K562 (cell line): ENCODE measurements around the gene USP49. TPM values are rescaled to one million over a fixed set of nuclear protein-coding genes. Genes with fewer than 3 reads are reported as not detected.
A peak's percentile ranks its signal among the peaks of the same experiment; 100 is the strongest.

Source experiments
- CBX5 ChIP-seq: IDR thresholded peaks from 2 replicates; pipeline ENCODE4 v1.6.1; 2014; ENCODE audit warnings: low read depth, borderline replicate concordance
- CC2D1A ChIP-seq: fragments of 450-650 bp; IDR thresholded peaks from 2 replicates; pipeline ENCODE4 v1.6.1; 2017; ENCODE audit warnings: mild to moderate bottlenecking
- CREB3 ChIP-seq: fragments of 450-650 bp; conservative IDR thresholded peaks from 2 replicates; pipeline ENCODE4 v1.6.1; 2016; ENCODE audit warnings: missing genetic modification characterization, low read depth, mild to moderate bottlenecking, missing compliant biosample characterization, moderate library complexity
- EP400 ChIP-seq: fragments of 450-650 bp; IDR thresholded peaks from 2 replicates; pipeline ENCODE4 v1.6.1; 2017; ENCODE audit warnings: antibody characterized with exemption, mild to moderate bottlenecking, moderate library complexity
- KLF16 ChIP-seq: IDR thresholded peaks from 2 replicates; pipeline ENCODE4 v1.6.1; 2016; ENCODE audit warnings: antibody characterized with exemption
- MAFF ChIP-seq: IDR thresholded peaks from 2 replicates; pipeline ENCODE4 v1.6.1; 2012; ENCODE audit warnings: low read length, improper control_type of control experiment
- MITF ChIP-seq: IDR thresholded peaks from 2 replicates; pipeline ENCODE4 v1.6.1; 2014; ENCODE audit warnings: antibody characterized with exemption
- PHTF2 ChIP-seq: fragments of 250-450 bp; sonication (Bioruptor Pico); IDR thresholded peaks from 2 replicates; pipeline ENCODE4 v1.5.0; 2021; ENCODE audit warnings: mild to moderate bottlenecking
- POLR3G ChIP-seq: IDR thresholded peaks from 2 replicates; pipeline ENCODE4 v1.6.1; 2011; ENCODE audit not compliant: insufficient read length, insufficient replicate concordance; ENCODE audit errors: extremely low read depth
- PURB ChIP-seq: sonication (generic); formaldehyde crosslinking; IDR thresholded peaks from 2 replicates; pipeline ENCODE4 v1.9.0; 2021; ENCODE audit warnings: low read depth, mild to moderate bottlenecking, missing genetic modification reagents
- STAT5A ChIP-seq: IDR thresholded peaks from 2 replicates; pipeline ENCODE4 v1.6.1; 2012; ENCODE audit warnings: low read length, inconsistent platforms, borderline replicate concordance
- ZBTB43 ChIP-seq: sonication (generic); formaldehyde crosslinking; IDR thresholded peaks from 2 replicates; pipeline ENCODE4 v1.8.0; 2023; ENCODE audit warnings: mild to moderate bottlenecking, missing genetic modification reagents
- ZFP36 ChIP-seq: fragments of 150-350 bp; IDR thresholded peaks from 2 replicates; pipeline ENCODE4 v1.6.1; 2018; ENCODE audit warnings: low read length, low read depth; ENCODE audit not compliant: partially characterized antibody
- ZNF24 ChIP-seq: fragments of 450-650 bp; IDR thresholded peaks from 2 replicates; pipeline ENCODE4 v1.6.1; 2016
- ZNF407 ChIP-seq: fragments of 450-650 bp; IDR thresholded peaks from 2 replicates; pipeline ENCODE4 v1.6.1; 2016; ENCODE audit warnings: low read depth
- ZNF445 ChIP-seq: fragments of 250-450 bp; sonication (Bioruptor Pico); IDR thresholded peaks from 2 replicates; pipeline ENCODE4 v1.4.0; 2020; ENCODE audit warnings: low read depth, mild to moderate bottlenecking, moderate library complexity
- polyA plus RNA-seq, 8 experiments: library from polyadenylated mRNA; depleted of rRNA in 4 of 8; stranded (reverse) in 5 of 8; unstranded in 3 of 8; fragments of >200 nt; fragmentation: Nextera tagmentation in 2 of 8; fragmentation: Illumina TruSeq in 1 of 8; extraction: Ambion mirVana in 2 of 8; extraction: Trizol in 1 of 8; gene quantifications; 2 replicates each; pipeline versions ENCODE4 v1.2.1 to v1.2.3, GENCODE V29; 2011 to 2014; ENCODE audit warnings: inconsistent platforms in 1 of 8, missing spikeins in 1 of 8
- total RNA-seq, 7 experiments: library from RNA; depleted of rRNA in 6 of 7; stranded (reverse); fragments of >200 nt in 6 of 7; fragmentation: Illumina TruSeq in 2 of 7; extraction: Trizol in 2 of 7; gene quantifications; 2 replicates each; pipeline versions ENCODE4 v1.2.1 to v1.2.3, GENCODE V29; 2011 to 2021; ENCODE audit warnings: low replicate concordance in 1 of 7

The USP49 gene
- total and polyA plus RNA-seq, 9 of the 15 experiments (the other 6 are each of a cell fraction or from before 2014, with no cell fraction given) = 1.0 to 9.9 (median 6.5) TPM

DNA sequence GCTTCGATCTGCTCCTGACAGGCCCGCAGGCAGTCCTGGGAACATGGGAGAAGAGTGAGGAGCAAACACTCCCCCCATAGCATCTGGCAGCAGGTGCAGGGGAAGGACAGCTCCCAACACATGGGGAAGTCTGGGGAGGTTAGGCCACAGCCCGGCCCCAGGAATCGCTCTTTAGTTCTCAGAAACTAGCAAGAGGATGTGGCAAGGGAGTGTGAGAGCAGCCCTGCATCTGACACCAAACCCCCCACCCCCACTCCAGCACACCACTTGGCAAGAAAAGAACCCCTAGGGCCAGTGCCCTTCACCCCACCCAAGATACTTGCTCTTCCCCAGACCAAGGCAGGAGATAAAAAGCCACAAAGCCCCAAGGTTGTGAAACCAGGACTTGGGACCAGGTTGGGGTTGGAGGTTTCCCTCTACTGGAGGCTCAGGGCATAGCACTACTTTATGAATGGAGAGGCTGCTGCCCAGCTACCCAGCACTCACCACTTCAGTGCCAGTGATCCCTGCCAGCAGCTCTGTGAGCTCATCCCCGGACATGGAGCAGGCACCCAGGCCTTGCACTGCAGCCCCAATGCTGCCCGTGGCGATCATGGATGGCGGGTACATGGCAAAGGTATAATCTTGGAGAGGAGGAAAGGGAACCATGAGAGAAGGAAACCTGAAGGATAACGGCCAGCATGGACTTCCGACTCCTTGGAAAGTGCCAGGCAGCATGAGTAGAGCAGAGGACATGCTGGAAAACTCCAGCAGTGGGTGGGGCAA is 41.1 kb upstream of the USP49 start (continued):
- TF ChIP-seq ZNF407 = no peak
- 0 out of 2 replicates have a peak, but pooled peaks have one; percentile 62 for TF ChIP-seq CREB3 (tag)
- peak; percentile 92 for TF ChIP-seq KLF16
- TF ChIP-seq STAT5A = peak; percentile 59
- TF ChIP-seq CBX5 = no peak
- TF ChIP-seq MITF = peak; percentile 56; the same call in 1 of the 2 replicates
- peak; percentile 37; the same call in 1 of the 2 replicates for TF ChIP-seq EP400
- TF ChIP-seq ZNF24 = no peak; the same call in 1 of the 2 replicates
- no peak for TF ChIP-seq ZNF445 (CRISPR knock-in tag)
- no peak for TF ChIP-seq ZBTB43 (CRISPR knock-in tag)
- TF ChIP-seq CC2D1A = peak; percentile 70
- TF ChIP-seq POLR3G = no peak
- no peak for TF ChIP-seq ZFP36
- TF ChIP-seq MAFF = no peak
- no peak for TF ChIP-seq PURB (CRISPR knock-in tag)
- no peak for TF ChIP-seq PHTF2
